IMR-90 (cell line): ENCODE data around the gene TMEM240. TPM values are rescaled to one million over a fixed set of nuclear protein-coding genes. Genes with fewer than 3 reads are reported as not detected.

ENCODE experiments used
- ATAC-seq: fragments of 200-7000 bp; cut with Tn5 transposase; 2 replicates; pipeline ENCODE4 v1.9.1; 2020; ENCODE audit warnings: low read depth, mild to moderate bottlenecking, moderate library complexity
- BruUV-seq: library from RNA; stranded (reverse); fragments of 400-500 nt; replicated peaks from 2 replicates; lab custom pipeline; 2021; lab: Mats Ljungman, UMichigan
- CTCF ChIA-PET: fragments of 300-600 bp; formaldehyde crosslinking; extraction: SDS; loops from one replicate; lab custom pipeline; 2021; ENCODE audit warnings: antibody characterized with exemption; lab: Yijun Ruan, JAX
- POLR2A ChIA-PET: fragments of 300-600 bp; sonication (Branson Sonifier 250); formaldehyde crosslinking; loops from one replicate; lab custom pipeline; 2022; ENCODE audit warnings: antibody characterized with exemption; ENCODE audit not compliant: unreplicated experiment; lab: Charles Lee
- DNase-seq: peaks from one replicate; pipeline ENCODE4 v3.0.0; 2013
- H2AFZ ChIP-seq: replicated peaks from 2 replicates; pipeline ENCODE3; 2013; ENCODE audit warnings: low read length, mild to moderate bottlenecking; ENCODE audit not compliant: poor library complexity
- H2AK5ac ChIP-seq: 2 replicates; pipeline ENCODE4 v1.6.1; 2013; ENCODE audit warnings: low read depth, low read length, inconsistent platforms
- H2AK9ac ChIP-seq: replicated peaks from 2 replicates; pipeline ENCODE3; 2013; ENCODE audit warnings: mild to moderate bottlenecking, low read depth, low read length, moderate library complexity; ENCODE audit not compliant: poor library complexity
- H2BK120ac ChIP-seq: 2 replicates; pipeline ENCODE4 v1.6.1; 2013; ENCODE audit warnings: low read depth, low read length, inconsistent platforms
- H2BK15ac ChIP-seq: 3 replicates; pipeline ENCODE4 v1.6.1; 2013; ENCODE audit warnings: low read depth, low read length, inconsistent platforms
- H2BK20ac ChIP-seq: 2 replicates; pipeline ENCODE4 v1.6.1; 2013; ENCODE audit warnings: low read depth, mild to moderate bottlenecking, inconsistent platforms, low read length, moderate library complexity
- H2BK5ac ChIP-seq: 2 replicates; pipeline ENCODE4 v1.6.1; 2013; ENCODE audit warnings: mild to moderate bottlenecking, low read depth, low read length, inconsistent platforms; ENCODE audit not compliant: poor library complexity, severe bottlenecking
- H3K14ac ChIP-seq: replicated peaks from 2 replicates; pipeline ENCODE4 v1.6.1; 2013; ENCODE audit warnings: low read depth, low read length, inconsistent platforms
- H3K18ac ChIP-seq: 2 replicates; pipeline ENCODE4 v1.6.1; 2013; ENCODE audit warnings: low read depth, low read length, control low read depth
- H3K23ac ChIP-seq: 2 replicates; pipeline ENCODE4 v1.6.1; 2013; ENCODE audit warnings: low read depth, low read length, inconsistent platforms
- H3K27ac ChIP-seq: 2 replicates; pipeline ENCODE4 v1.5.1; 2013; ENCODE audit warnings: mild to moderate bottlenecking, control low read depth, low read length; ENCODE audit not compliant: insufficient read depth
- H3K27me3 ChIP-seq: 2 replicates; pipeline ENCODE4 v1.6.1; 2013; ENCODE audit warnings: low read length; ENCODE audit not compliant: control insufficient read depth, insufficient read depth
- H3K36me3 ChIP-seq: 2 replicates; pipeline ENCODE4 v1.6.1; 2013; ENCODE audit warnings: low read length, mixed read lengths; ENCODE audit not compliant: control insufficient read depth, insufficient read depth
- H3K4ac ChIP-seq: 2 replicates; pipeline ENCODE4 v1.6.1; 2013; ENCODE audit warnings: low read depth, low read length, inconsistent platforms
- H3K4me1 ChIP-seq: 2 replicates; pipeline ENCODE4 v1.6.1; 2013; ENCODE audit warnings: low read length, mixed read lengths; ENCODE audit not compliant: control insufficient read depth, insufficient read depth
- H3K4me2 ChIP-seq: 2 replicates; pipeline ENCODE4 v1.6.1; 2013; ENCODE audit warnings: low read depth, mild to moderate bottlenecking, control low read depth, low read length, moderate library complexity
- H3K4me3 ChIP-seq: 2 replicates; pipeline ENCODE4 v1.5.1; 2013; ENCODE audit warnings: low read depth, mild to moderate bottlenecking, control low read depth, low read length, moderate library complexity; ENCODE audit not compliant: insufficient read depth
- H3K56ac ChIP-seq: 2 replicates; pipeline ENCODE4 v1.6.1; 2013; ENCODE audit warnings: low read length, inconsistent platforms; ENCODE audit not compliant: insufficient read depth; ENCODE audit errors: extremely low read depth
- H3K79me1 ChIP-seq, 2 experiments: 2 replicates each; pipeline ENCODE4 v1.6.1; 2013; ENCODE audit warnings: low read length in 2 of 2, inconsistent platforms in 1 of 2, low read depth in 1 of 2
- H3K9ac ChIP-seq: 2 replicates; pipeline ENCODE4 v1.6.1; 2013; ENCODE audit warnings: low read depth, low read length, control low read depth
- H3K9me1 ChIP-seq: 2 replicates; pipeline ENCODE4 v1.6.1; 2013; ENCODE audit warnings: low read length, inconsistent platforms; ENCODE audit not compliant: insufficient read depth
- H3K9me3 ChIP-seq: 2 replicates; pipeline ENCODE4 v1.6.1; 2013; ENCODE audit warnings: low read length; ENCODE audit not compliant: control insufficient read depth, insufficient read depth
- H4K20me1 ChIP-seq: 2 replicates; pipeline ENCODE4 v1.6.1; 2013; ENCODE audit warnings: low read length, inconsistent platforms; ENCODE audit not compliant: insufficient read depth
- H4K5ac ChIP-seq: 2 replicates; pipeline ENCODE4 v1.6.1; 2013; ENCODE audit warnings: mild to moderate bottlenecking, low read depth, low read length, control low read depth
- H4K8ac ChIP-seq, 2 experiments: 2 replicates each; pipeline ENCODE4 v1.6.1; 2013; ENCODE audit warnings: low read depth in 2 of 2, low read length in 2 of 2, control low read depth in 1 of 2, inconsistent platforms in 1 of 2
- H4K91ac ChIP-seq: 2 replicates; pipeline ENCODE4 v1.6.1; 2013; ENCODE audit warnings: low read depth, low read length, inconsistent platforms; ENCODE audit not compliant: insufficient read depth
- BHLHE40 ChIP-seq: fragments of 150-350 bp; IDR thresholded peaks from 2 replicates; pipeline ENCODE4 v1.6.1; 2016; ENCODE audit warnings: mild to moderate bottlenecking, low read depth, low read length
- CEBPB ChIP-seq: IDR thresholded peaks from 2 replicates; pipeline ENCODE4 v1.6.1; 2012; ENCODE audit warnings: low read depth, low read length, improper control_type of control experiment
- CHD1 ChIP-seq: IDR thresholded peaks from 2 replicates; pipeline ENCODE4 v1.6.1; 2012; ENCODE audit warnings: low read depth, low read length, improper control_type of control experiment
- CTCF ChIP-seq: conservative IDR thresholded peaks from 2 replicates; pipeline ENCODE4 v1.5.1; 2012; ENCODE audit warnings: mild to moderate bottlenecking, low read depth, low read length, improper control_type of control experiment
- FOS ChIP-seq: fragments of 150-350 bp; IDR thresholded peaks from 2 replicates; pipeline ENCODE4 v1.6.1; 2016; ENCODE audit warnings: low read depth, low read length
- MAFK ChIP-seq: IDR thresholded peaks from 2 replicates; pipeline ENCODE4 v1.6.1; 2012; ENCODE audit warnings: low read depth, low read length, improper control_type of control experiment
- MAZ ChIP-seq: IDR thresholded peaks from 2 replicates; pipeline ENCODE4 v1.6.1; 2012; ENCODE audit warnings: low read depth, mild to moderate bottlenecking, low read length, improper control_type of control experiment, moderate library complexity, borderline replicate concordance
- NFE2L2 ChIP-seq: fragments of 150-350 bp; IDR thresholded peaks from 2 replicates; pipeline ENCODE4 v1.6.1; 2016; ENCODE audit warnings: low read depth, mild to moderate bottlenecking, low read length
- POLR2A ChIP-seq: IDR thresholded peaks from 2 replicates; pipeline ENCODE4 v1.6.1; 2012; ENCODE audit warnings: mild to moderate bottlenecking, low read depth, low read length
- RFX5 ChIP-seq: IDR thresholded peaks from 2 replicates; pipeline ENCODE4 v1.8.0; 2012; ENCODE audit warnings: low read depth, mild to moderate bottlenecking, low read length, moderate library complexity
- SMC3 ChIP-seq: fragments of 150-350 bp; IDR thresholded peaks from 2 replicates; pipeline ENCODE4 v1.6.1; 2016; ENCODE audit warnings: low read depth, mild to moderate bottlenecking, antibody characterized with exemption, low read length, moderate library complexity
- USF2 ChIP-seq: fragments of 150-350 bp; IDR thresholded peaks from 2 replicates; pipeline ENCODE4 v1.6.1; 2017; ENCODE audit warnings: mild to moderate bottlenecking, antibody characterized with exemption, low read length, low read depth
- WGBS, 2 experiments: methylation state at CpG; one replicate each; pipeline versions ENCODE4 v1.1.5 to v1.1.7; 2013; ENCODE audit warnings: missing lambda C conversion rate in 2 of 2; ENCODE audit not compliant: insufficient read length in 1 of 2; ENCODE audit errors: extremely low coverage in 2 of 2; 5-methylcytosine and 5-hydroxymethylcytosine counted together
- dilution Hi-C: fragments of 300-500 bp; cut with HindIII; formaldehyde crosslinking; loops from one replicate; pipeline ENCODE4 v1.14.3; 2018; ENCODE audit warnings: low sequenced_read_pairs; ENCODE audit not compliant: unreplicated experiment
- in situ Hi-C: fragments of 300-500 bp; cut with MboI; formaldehyde crosslinking; loops from 3 replicates; pipeline ENCODE4 v1.14.3; 2019; ENCODE audit warnings: low sequenced_read_pairs, inconsistent platforms, mixed read lengths
- intact Hi-C: fragments of 100-400 bp; cut with micrococcal nuclease; formaldehyde crosslinking; loops from 2 replicates; pipeline ENCODE4 v1.10.0; 2022
- polyA plus RNA-seq, 3 experiments: library from polyadenylated mRNA; depleted of rRNA; stranded (reverse); fragments of >200 nt; gene quantifications; 2 replicates each; pipeline ENCODE4 v1.2.3, GENCODE V29; 2012; ENCODE audit warnings: low replicate concordance in 1 of 3
- total RNA-seq: library from RNA; depleted of rRNA; stranded (reverse); fragments of >200 nt; gene quantifications from 2 replicates; pipeline ENCODE4 v1.2.3, GENCODE V29; 2012
- TF ChIP-seq, protein P1 (sequence below): fragments of 150-350 bp; IDR thresholded peaks from 2 replicates; pipeline ENCODE4 v1.6.1; 2016; ENCODE audit warnings: low read depth, mild to moderate bottlenecking, low read length, moderate library complexity, borderline replicate concordance

Gene TMEM240
- total and polyA plus RNA-seq, 2 of the 4 experiments (the other 2 are of a cell fraction): 1.6 to 7.6 TPM

GRCh38 chr1:1574721-1575537 is 34.5 kb upstream of the TMEM240 start, which contains the start of gene SSU72:
TSS of gene SSU72 (minus strand) at chr1:1574863. CDS start at chr1:1574557, 306 bp downstream.
- Histone ChIP-seq H3K36me3 (peaks cover 8% of the 10 kb centered on the region; the same call in 1 of the 2 replicates), H2BK5ac (peak within 1 kb of the TSS; percentile 87), H3K4me3 (peak within 1 kb of the TSS; percentile 71), H2BK15ac (no peak within 1 kb of the TSS), H3K27ac (peak within 1 kb of the TSS; percentile 92), H4K91ac (peak within 1 kb of the TSS; percentile 79), H3K9me1 (peaks cover 3% of the 10 kb centered on the region), H4K5ac (peak within 1 kb of the TSS; percentile 90), H3K56ac (peak within 1 kb of the TSS; percentile 80), H4K8ac (peak within 1 kb of the TSS; percentile 98 to 99), H2AK5ac (peak within 1 kb of the TSS; percentile 90), H2BK20ac (no peak within 1 kb of the TSS), H3K4me1 (no peaks in the 10 kb centered on the region), H3K4ac (peak within 1 kb of the TSS; percentile 93), H4K20me1 (peaks cover 31% of the 10 kb centered on the region), H3K79me1 (peaks cover 5 to 24% of the 10 kb centered on the region in 2 experiments; a peak in 2 of 4 replicates), H2AFZ (peak within 1 kb of the TSS; percentile 96), H2BK120ac (0 out of 2 replicates have a peak within 1 kb of the TSS, but pooled peaks have one; percentile 9), H3K4me2 (peak within 1 kb of the TSS; percentile 91), H3K14ac (peak within 1 kb of the TSS; percentile 94), H3K9me3 (no peaks in the 10 kb centered on the region), H2AK9ac (peak within 1 kb of the TSS; percentile 99), H3K9ac (peak within 1 kb of the TSS; percentile 93), H3K23ac (peak within 1 kb of the TSS; percentile 97), H3K18ac (no peak within 1 kb of the TSS; the same call in 1 of the 2 replicates), H3K27me3 (peaks cover 11% of the 10 kb centered on the region; the same call in 1 of the 2 replicates)
- ChIA-PET CTCF (no interaction called here), POLR2A (no interaction called here)
- BruUV-seq: no TSS peak
- ATAC-seq: peak; percentile 90
- in situ Hi-C loops (no loop called here), intact Hi-C loops (loop anchor here (5.0 to 10.0 kb wide), 2 partner anchors 82 to 330 kb away; partner anchors contain the start of gene CDK11B), dilution Hi-C loops (no loop called here)
- DNase-seq: peak; percentile 92
- WGBS, 2 experiments: 0% methylated on average over 70 of the region's 87 CpGs; no CpG with 5 or more reads in 1 of the 2 experiments
- TF ChIP-seq RFX5 (no peak), CEBPB (no peak), FOS (no peak), POLR2A (peak; percentile 95), SMC3 (no peak), CHD1 (no peak), BHLHE40 (0 out of 2 replicates have a peak, but pooled peaks have one; percentile 7), MAZ (no peak; the same call in 1 of the 2 replicates), NFE2L2 (peak; percentile 26; the same call in 1 of the 2 replicates), MAFK (no peak), USF2 (0 out of 2 replicates have a peak, but pooled peaks have one; percentile 8), CTCF (no peak)
- TF ChIP-seq, protein P1, sequence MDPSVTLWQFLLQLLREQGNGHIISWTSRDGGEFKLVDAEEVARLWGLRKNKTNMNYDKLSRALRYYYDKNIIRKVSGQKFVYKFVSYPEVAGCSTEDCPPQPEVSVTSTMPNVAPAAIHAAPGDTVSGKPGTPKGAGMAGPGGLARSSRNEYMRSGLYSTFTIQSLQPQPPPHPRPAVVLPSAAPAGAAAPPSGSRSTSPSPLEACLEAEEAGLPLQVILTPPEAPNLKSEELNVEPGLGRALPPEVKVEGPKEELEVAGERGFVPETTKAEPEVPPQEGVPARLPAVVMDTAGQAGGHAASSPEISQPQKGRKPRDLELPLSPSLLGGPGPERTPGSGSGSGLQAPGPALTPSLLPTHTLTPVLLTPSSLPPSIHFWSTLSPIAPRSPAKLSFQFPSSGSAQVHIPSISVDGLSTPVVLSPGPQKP: no peak
